ENCODE data around the gene TNFRSF17. TPM values are rescaled to one million over a fixed set of nuclear protein-coding genes. Genes with fewer than 3 reads are reported as not detected.

TNFRSF17 gene
- total and polyA plus RNA-seq, 2 of the 8 experiments (the other 6 are each of a cell fraction or from before 2014, with no cell fraction given), result not detected

DNA sequence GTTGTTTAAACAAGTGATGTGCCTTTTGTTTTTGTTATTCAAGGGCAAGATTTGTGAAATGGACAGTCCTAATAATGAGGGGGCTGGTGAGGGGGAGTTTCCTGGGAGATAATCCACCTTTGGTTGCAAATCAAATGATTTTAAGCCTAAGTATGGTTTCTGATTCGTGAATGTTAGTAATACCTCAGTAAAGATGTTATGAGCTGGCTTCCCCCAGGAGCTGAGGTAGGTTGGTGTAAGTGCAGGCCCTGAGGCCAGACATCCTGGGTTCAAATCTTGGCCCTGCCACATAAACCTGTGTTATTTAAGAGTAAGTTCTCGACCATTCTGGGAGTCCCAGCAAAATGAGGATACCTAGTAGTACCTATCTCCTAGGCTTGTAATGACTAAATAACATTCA, 13.1 kb downstream of the TNFRSF17 start:
- Histone ChIP-seq H3K9ac (replicated peaks in 1 of 4; ENCODE audit: extremely low read depth in 1 of 4, low read depth in 3 of 4, low read length in 3 of 4) (no peak overlapping the region), H3K14ac (ENCODE audit: insufficient read length) (no peak overlapping the region)
- CTCF ChIA-PET (ENCODE audit: partially characterized antibody), result interaction anchor here (1.1 to 2.8 kb wide), 3 partner anchors 10 to 89 kb away, joined by 5 to 12 read pairs (median 8); no protein-coding TSS in a partner anchor

More for the DNA sequence above, 13.1 kb downstream of the TNFRSF17 start:
- Histone ChIP-seq H3K4me3 (ENCODE audit: extremely low read depth in 1 of 4, insufficient read depth in 2 of 4, low read depth in 3 of 4, low read length in 4 of 4) (no peak overlapping the region), H4K91ac (replicated peaks; ENCODE audit: insufficient read length, low read length) (no peak overlapping the region), H2BK5ac (ENCODE audit: low read depth, low read length) (no peak overlapping the region), H3K4ac (replicated peaks; ENCODE audit: insufficient read length, low read depth, low read length) (no peak overlapping the region), H2AK5ac (ENCODE audit: low read depth, low read length) (no peak overlapping the region), H3K79me2 (ENCODE audit: control insufficient read depth in 1 of 2, insufficient read depth in 2 of 2, low read length in 2 of 2) (no peaks in the 10 kb centered on the region), H2BK15ac (ENCODE audit: low read length) (no peak overlapping the region), H3K18ac (ENCODE audit: extremely low read depth, low read length) (no peak overlapping the region), H3K56ac (replicated peaks; ENCODE audit: insufficient read length, low read depth, low read length) (no peak overlapping the region), H3K9me3 (ENCODE audit: insufficient read depth in 2 of 2, low read depth in 1 of 2, low read length in 1 of 2) (no peaks in the 10 kb centered on the region), H4K8ac (ENCODE audit: extremely low read depth, insufficient read depth, low read length) (no peak overlapping the region), H4K5ac (ENCODE audit: insufficient read length, low read depth, low read length) (no peak overlapping the region), H3K4me2 (ENCODE audit: insufficient read depth in 1 of 2, low read depth in 2 of 2, low read length in 2 of 2) (peak overlapping the region in 1 of 2 experiments; percentile 97; a peak in 2 of 4 replicates), H3K27ac (ENCODE audit: low read depth, low read length) (no peak overlapping the region), H3K27me3 (replicated peaks in 1 of 4; ENCODE audit: control insufficient read depth in 3 of 4, extremely low read depth in 1 of 4, insufficient read depth in 3 of 4, low read length in 3 of 4) (no peaks in the 10 kb centered on the region), H3K79me1 (ENCODE audit: low read depth, low read length) (no peaks in the 10 kb centered on the region; the same call in 1 of the 2 replicates), H2BK20ac (ENCODE audit: low read length) (no peak overlapping the region), H2BK12ac (ENCODE audit: low read depth, low read length) (no peak overlapping the region), H2AFZ (ENCODE audit: low read length) (no peak overlapping the region), H3K36me3 (ENCODE audit: control insufficient read depth in 2 of 4, insufficient read depth in 4 of 4, low read length in 3 of 4) (no peaks in the 10 kb centered on the region), H2BK120ac (replicated peaks; ENCODE audit: low read depth, low read length) (no peak overlapping the region), H3K23ac (ENCODE audit: insufficient read length) (no peak overlapping the region), H3K23me2 (ENCODE audit: low read depth, low read length) (peaks cover 11% of the 10 kb centered on the region), H3K4me1 (replicated peaks in 1 of 4; ENCODE audit: control insufficient read depth in 3 of 4, insufficient read depth in 4 of 4, low read length in 3 of 4) (peaks cover 0 to 6% (median 2%) of the 10 kb centered on the region in 4 experiments; a peak in 3 of 7 replicates), H4K20me1 (replicated peaks in 1 of 2; ENCODE audit: control insufficient read depth in 1 of 2, insufficient read depth in 2 of 2, low read length in 2 of 2) (no peaks in the 10 kb centered on the region)
- POLR2A ChIA-PET (ENCODE audit: partially characterized antibody), result interaction anchor here (0.8 to 0.9 kb wide), 2 partner anchors 16 to 22 kb away, joined by 3 to 4 read pairs; no protein-coding TSS in a partner anchor
- no peak for FAIRE-seq
- no peak for DNase-seq (ENCODE audit: low read depth in 1 of 2, low spot score in 2 of 2)
- WGBS, 2 experiments (ENCODE audit: extremely low coverage in 1 of 2, insufficient coverage in 1 of 2, insufficient read length in 1 of 2, insufficient replicate concordance in 2 of 2, low coverage in 1 of 2, low lambda C conversion rate in 2 of 2, missing lambda C conversion rate in 1 of 2), result 83% methylated on average over 2 of the region's 2 CpGs; no CpG with 5 or more reads in 1 of the 2 experiments
- TF ChIP-seq CTBP2 (IDR thresholded peaks at IDR 0.05; ENCODE audit: borderline replicate concordance, insufficient read depth, insufficient read length, low read length), result no peak
- no peak for TF ChIP-seq RFX5 (IDR thresholded peaks at IDR 0.05; ENCODE audit: borderline replicate concordance, low read depth, low read length)

Data from H1 (cell line).